AG04449 (cell line): ENCODE measurements around the gene SPATA18.

Experiments
- CTCF ChIA-PET: fragments of 350-600 bp; formaldehyde crosslinking; extraction: SDS; loops from one replicate; lab custom pipeline; 2021; ENCODE audit warnings: antibody characterized with exemption; lab: Yijun Ruan, JAX
- POLR2A ChIA-PET: fragments of 400-600, 350-600 bp; formaldehyde crosslinking; extraction: SDS; loops from one replicate; lab custom pipeline; 2020; ENCODE audit warnings: antibody characterized with exemption, inconsistent platforms; lab: Yijun Ruan, JAX
- DNase-seq: peaks from one replicate; pipeline ENCODE4 v3.0.0-alpha.2; 2010; ENCODE audit warnings: low read depth, low spot score
- H3K4me3 ChIP-seq: 2 replicates; pipeline ENCODE4 v1.5.1; 2011; ENCODE audit warnings: low read depth, mild to moderate bottlenecking, control low read depth, low read length
- TF ChIP-seq, protein P1 (sequence below): IDR thresholded peaks from one replicate; pipeline ENCODE4 v1.5.1; 2011; ENCODE audit warnings: mild to moderate bottlenecking, moderate library complexity, low read length, control low read depth, inconsistent platforms; ENCODE audit not compliant: insufficient read depth; ENCODE audit errors: missing control alignments

Gene SPATA18

DNA sequence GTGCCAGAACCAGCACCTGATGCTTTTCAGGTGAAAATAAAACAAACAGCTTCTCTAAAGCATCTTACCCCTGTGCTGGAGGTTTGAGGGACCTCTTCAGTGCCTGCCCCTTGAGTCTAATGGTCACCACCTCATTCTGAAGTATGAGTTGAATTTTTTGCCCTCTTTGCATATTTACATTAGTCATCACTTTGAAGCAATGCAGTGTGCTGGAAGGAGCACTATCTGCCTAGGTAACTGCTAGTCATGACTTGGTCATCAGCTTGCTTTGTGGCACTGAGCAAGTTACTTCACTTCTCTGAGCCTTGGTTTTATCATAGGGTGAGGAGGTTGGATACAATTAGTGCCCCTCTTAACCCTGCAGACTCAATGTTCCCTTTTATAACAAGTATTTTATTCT lies 44.9 kb downstream of the SPATA18 start:
- TF ChIP-seq, protein P1, sequence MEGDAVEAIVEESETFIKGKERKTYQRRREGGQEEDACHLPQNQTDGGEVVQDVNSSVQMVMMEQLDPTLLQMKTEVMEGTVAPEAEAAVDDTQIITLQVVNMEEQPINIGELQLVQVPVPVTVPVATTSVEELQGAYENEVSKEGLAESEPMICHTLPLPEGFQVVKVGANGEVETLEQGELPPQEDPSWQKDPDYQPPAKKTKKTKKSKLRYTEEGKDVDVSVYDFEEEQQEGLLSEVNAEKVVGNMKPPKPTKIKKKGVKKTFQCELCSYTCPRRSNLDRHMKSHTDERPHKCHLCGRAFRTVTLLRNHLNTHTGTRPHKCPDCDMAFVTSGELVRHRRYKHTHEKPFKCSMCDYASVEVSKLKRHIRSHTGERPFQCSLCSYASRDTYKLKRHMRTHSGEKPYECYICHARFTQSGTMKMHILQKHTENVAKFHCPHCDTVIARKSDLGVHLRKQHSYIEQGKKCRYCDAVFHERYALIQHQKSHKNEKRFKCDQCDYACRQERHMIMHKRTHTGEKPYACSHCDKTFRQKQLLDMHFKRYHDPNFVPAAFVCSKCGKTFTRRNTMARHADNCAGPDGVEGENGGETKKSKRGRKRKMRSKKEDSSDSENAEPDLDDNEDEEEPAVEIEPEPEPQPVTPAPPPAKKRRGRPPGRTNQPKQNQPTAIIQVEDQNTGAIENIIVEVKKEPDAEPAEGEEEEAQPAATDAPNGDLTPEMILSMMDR = no peak
- POLR2A ChIA-PET = no interaction called here
- no peak overlapping the region for H3K4me3 ChIP-seq
- CTCF ChIA-PET = interaction anchor here (1.1 kb wide), 1 partner anchor 15 kb away, joined by 3 read pairs; no protein-coding TSS in a partner anchor
- no peak for DNase-seq

DNA sequence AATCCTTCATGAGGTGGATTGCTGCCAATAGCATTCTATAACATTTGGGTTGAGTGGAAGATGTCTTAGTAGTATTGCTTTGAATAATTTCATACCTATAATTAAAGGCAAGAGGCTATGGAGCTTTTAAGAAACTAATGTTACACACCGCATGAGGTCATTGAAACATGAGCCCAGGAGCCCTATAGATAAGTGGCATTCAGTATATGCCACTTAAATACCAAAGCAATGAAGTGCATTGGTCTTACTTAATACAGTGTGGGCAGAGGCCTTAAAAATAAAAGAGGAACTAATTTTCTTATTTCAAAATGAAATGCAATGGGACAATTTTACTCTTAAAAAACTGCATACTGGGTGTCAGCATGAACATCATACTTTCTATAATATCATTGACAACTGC lies 47.5 kb downstream of the SPATA18 start:
- ChIA-PET POLR2A (no interaction called here), CTCF (no interaction called here)
- no peak overlapping the region for H3K4me3 ChIP-seq
- DNase-seq = no peak
- TF ChIP-seq, protein P1 = no peak

DNA sequence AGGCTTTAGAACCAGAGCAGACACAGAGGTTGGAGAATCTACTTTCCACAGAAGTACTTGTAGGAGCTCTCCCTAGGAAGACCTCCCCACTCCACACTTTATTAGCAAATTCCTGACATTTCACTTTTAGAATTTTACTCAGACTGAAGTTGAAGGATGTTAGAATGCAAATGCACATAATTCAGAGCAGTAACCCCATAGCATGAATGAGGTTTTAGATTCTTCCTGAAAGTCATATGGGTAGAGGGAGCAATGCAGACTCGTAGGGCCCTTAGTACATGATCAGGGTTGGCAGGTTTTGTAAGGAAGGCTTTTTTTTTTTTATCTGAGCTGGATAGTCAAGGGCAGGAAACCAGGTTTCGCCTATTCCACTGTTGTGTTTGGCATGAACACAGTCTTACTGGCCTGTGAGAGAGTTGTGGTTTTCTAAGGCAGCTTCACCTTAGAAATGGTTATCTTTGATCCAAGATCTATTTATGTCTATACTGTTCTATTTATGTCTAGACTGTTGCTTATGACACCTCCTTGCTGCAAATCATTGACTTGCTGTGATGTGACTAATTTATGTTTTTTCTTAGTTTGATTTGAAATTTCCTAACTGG lies 48.9 kb downstream of the SPATA18 start:
- DNase-seq = no peak
- ChIA-PET CTCF (no interaction called here), POLR2A (no interaction called here)
- no peak overlapping the region for H3K4me3 ChIP-seq
- TF ChIP-seq, protein P1 = no peak

DNA sequence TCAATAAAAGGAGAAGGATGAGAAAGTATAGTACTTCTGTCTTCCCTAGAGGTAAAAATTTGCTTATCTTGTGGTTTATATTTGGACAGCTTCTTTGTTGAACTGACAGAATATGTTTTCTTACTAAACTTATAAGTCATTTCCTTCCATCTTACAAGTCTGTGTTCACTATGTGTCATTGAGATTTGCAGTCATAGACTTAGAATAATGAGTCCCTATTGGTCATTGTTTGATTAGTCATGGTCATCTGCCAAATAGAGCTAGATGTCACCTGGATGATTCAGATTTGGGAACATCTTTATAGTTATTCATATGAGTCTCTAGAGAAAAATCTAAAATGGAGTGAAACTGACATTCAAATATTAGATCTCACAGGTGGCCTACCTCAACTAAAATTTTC lies 51.5 kb downstream of the SPATA18 start:
- TF ChIP-seq, protein P1 = no peak
- ChIA-PET POLR2A (no interaction called here), CTCF (interaction anchor here (1.3 to 1.5 kb wide), 2 partner anchors 33 to 881 kb away, joined by 3 to 4 read pairs; no protein-coding TSS in a partner anchor)
- H3K4me3 ChIP-seq = no peak overlapping the region
- no peak for DNase-seq

GRCh38 chr4:52103319-52103718 lies 52.2 kb downstream of the SPATA18 start:
- POLR2A ChIA-PET = no interaction called here
- CTCF ChIA-PET = interaction anchor here (1.3 to 1.5 kb wide), 2 partner anchors 32 to 880 kb away, joined by 3 to 4 read pairs; no protein-coding TSS in a partner anchor
- no peak overlapping the region for H3K4me3 ChIP-seq
- TF ChIP-seq, protein P1 = no peak
- DNase-seq = no peak

GRCh38 chr4:52105276-52105675 lies 54.2 kb downstream of the SPATA18 start:
- H3K4me3 ChIP-seq = no peak overlapping the region
- CTCF ChIA-PET = no interaction called here
- POLR2A ChIA-PET = no interaction called here
- DNase-seq = no peak
- TF ChIP-seq, protein P1 = no peak
